ENCODE measurements around the gene SULT1C2. TPM values are rescaled to one million over a fixed set of nuclear protein-coding genes. Genes with fewer than 3 reads are reported as not detected.

Gene SULT1C2
- total and polyA plus RNA-seq, 2 donors (not counting 1 experiment from before 2014, with no cell fraction given) = not detected

DNA sequence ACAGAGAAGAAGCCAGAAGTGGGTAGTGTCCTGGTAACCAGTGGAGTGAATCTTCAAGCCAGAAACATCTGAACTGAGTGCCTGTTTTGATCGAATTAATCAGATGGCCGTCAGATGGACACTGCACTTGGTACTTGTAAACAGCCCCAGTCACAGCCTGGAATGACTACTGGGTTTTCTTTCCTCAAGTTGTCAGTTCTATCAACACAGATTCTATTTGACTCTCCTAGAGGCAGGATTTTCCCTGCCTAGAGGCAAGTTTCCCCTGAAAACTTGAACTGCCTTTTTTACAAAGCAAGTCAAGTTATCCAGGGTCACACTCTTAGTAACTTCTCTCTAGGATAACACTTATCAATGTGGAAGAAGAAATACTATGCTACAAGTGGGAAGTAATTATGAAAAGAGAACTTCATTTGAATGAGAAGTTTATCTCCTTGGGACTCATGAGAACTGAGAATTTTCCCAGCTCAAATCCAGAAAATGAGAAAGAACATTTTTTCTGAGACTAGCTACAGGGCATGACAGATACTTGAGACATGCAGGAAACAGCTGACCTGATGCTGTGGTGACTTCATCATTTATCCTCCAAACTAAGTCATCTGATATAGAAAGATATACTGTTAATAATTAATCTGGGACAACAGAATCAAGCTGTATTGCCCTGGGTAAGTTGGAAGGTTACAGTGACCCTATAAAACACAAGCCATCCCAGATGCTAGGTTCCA is 36.0 kb downstream of the SULT1C2 start:
- Mint-ChIP-seq H3K9me3 (ENCODE audit: insufficient read depth) (no peaks in the 10 kb centered on the region), H3K4me3 (no peak overlapping the region), H3K27ac (no peak overlapping the region), H3K4me1 (no peaks in the 10 kb centered on the region), H3K27me3 (peaks cover 12% of the 10 kb centered on the region)
- WGBS (ENCODE audit: insufficient coverage) = 94% methylated on average over 2 of the region's 2 CpGs
- intact Hi-C loops (cut with micrococcal nuclease) = no loop called here
- H3K79me2 ChIP-seq (ENCODE audit: control insufficient read depth, insufficient read depth, low read length) = no peaks in the 10 kb centered on the region
- no peak overlapping the region for H3K4me2 ChIP-seq (replicated peaks; ENCODE audit: low read depth, low read length, poor library complexity, severe bottlenecking)
- no peak overlapping the region for H3K27ac ChIP-seq (ENCODE audit: low read length in 2 of 2)
- TF ChIP-seq, protein P1, sequence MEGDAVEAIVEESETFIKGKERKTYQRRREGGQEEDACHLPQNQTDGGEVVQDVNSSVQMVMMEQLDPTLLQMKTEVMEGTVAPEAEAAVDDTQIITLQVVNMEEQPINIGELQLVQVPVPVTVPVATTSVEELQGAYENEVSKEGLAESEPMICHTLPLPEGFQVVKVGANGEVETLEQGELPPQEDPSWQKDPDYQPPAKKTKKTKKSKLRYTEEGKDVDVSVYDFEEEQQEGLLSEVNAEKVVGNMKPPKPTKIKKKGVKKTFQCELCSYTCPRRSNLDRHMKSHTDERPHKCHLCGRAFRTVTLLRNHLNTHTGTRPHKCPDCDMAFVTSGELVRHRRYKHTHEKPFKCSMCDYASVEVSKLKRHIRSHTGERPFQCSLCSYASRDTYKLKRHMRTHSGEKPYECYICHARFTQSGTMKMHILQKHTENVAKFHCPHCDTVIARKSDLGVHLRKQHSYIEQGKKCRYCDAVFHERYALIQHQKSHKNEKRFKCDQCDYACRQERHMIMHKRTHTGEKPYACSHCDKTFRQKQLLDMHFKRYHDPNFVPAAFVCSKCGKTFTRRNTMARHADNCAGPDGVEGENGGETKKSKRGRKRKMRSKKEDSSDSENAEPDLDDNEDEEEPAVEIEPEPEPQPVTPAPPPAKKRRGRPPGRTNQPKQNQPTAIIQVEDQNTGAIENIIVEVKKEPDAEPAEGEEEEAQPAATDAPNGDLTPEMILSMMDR (IDR thresholded peaks at IDR 0.05) = no peak
- no peak for TF ChIP-seq EZH2 (IDR thresholded peaks at IDR 0.05; ENCODE audit: borderline replicate concordance, insufficient read depth, low read depth, low read length, poor library complexity, severe bottlenecking)
- no peaks in the 10 kb centered on the region for H4K20me1 ChIP-seq (ENCODE audit: control insufficient read depth, insufficient read depth, low read length, poor library complexity, severe bottlenecking)
- no peak overlapping the region for H3K9ac ChIP-seq (ENCODE audit: low read length)
- ChIA-PET CTCF (interaction anchor here (1.1 kb wide), 1 partner anchor 259 kb away, joined by 3 read pairs; no protein-coding TSS in a partner anchor), POLR2A (no interaction called here)
- no peaks in the 10 kb centered on the region for H3K4me1 ChIP-seq (ENCODE audit: control insufficient read depth in 2 of 2, insufficient read depth in 2 of 2, low read length in 2 of 2)
- H3K27me3 ChIP-seq (replicated peaks in 1 of 4; ENCODE audit: control extremely low read depth in 1 of 4, control insufficient read depth in 3 of 4, insufficient read depth in 4 of 4, low read length in 3 of 4) = no peaks in the 10 kb centered on the region
- no peaks in the 10 kb centered on the region for H3K9me3 ChIP-seq (ENCODE audit: control extremely low read depth in 1 of 3, control insufficient read depth in 2 of 3, insufficient read depth in 1 of 3, low read length in 2 of 3)
- H3K36me3 ChIP-seq (replicated peaks in 1 of 2; ENCODE audit: control extremely low read depth in 1 of 2, control insufficient read depth in 1 of 2, extremely low read depth in 1 of 2, insufficient read depth in 2 of 2, low read length in 1 of 2) = no peaks in the 10 kb centered on the region
- no peak overlapping the region for H2AFZ ChIP-seq (ENCODE audit: insufficient read depth, low read depth, low read length, poor library complexity, severe bottlenecking)
- DNase-seq (no peak), ATAC-seq (ENCODE audit: low read depth) (no peak)
- H3K4me3 ChIP-seq (ENCODE audit: control extremely low read depth in 1 of 5, extremely low read depth in 1 of 5, insufficient read depth in 1 of 5, low read depth in 2 of 5, low read length in 4 of 5) = no peak overlapping the region

DNA sequence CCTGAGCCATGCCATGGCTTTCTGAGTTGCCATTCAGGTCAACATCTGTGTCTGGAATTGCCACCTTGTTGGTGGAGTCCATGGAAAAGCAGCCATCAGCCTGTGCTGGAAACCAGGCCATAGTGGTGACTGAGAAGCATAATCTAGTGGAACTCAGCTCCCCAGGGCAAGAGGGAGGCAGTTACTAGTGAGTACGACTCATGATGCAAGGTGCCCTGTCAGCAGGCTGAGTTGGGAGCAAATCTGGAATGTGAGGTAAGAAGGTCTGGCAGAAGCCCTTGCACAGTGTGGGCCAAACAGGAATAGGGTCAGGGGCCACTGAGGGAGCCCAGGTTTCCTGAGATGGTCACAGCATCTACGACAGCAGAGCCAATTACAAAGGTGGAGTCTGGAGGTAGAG is 37.1 kb downstream of the SULT1C2 start:
- Histone ChIP-seq H3K4me3 (ENCODE audit: control extremely low read depth in 1 of 5, extremely low read depth in 1 of 5, insufficient read depth in 1 of 5, low read depth in 2 of 5, low read length in 4 of 5) (no peak overlapping the region), H3K9me3 (ENCODE audit: control extremely low read depth in 1 of 3, control insufficient read depth in 2 of 3, insufficient read depth in 1 of 3, low read length in 2 of 3) (no peaks in the 10 kb centered on the region), H3K27ac (ENCODE audit: low read length in 2 of 2) (no peak overlapping the region), H3K27me3 (replicated peaks in 1 of 4; ENCODE audit: control extremely low read depth in 1 of 4, control insufficient read depth in 3 of 4, insufficient read depth in 4 of 4, low read length in 3 of 4) (no peaks in the 10 kb centered on the region), H3K9ac (ENCODE audit: low read length) (no peak overlapping the region), H2AFZ (ENCODE audit: insufficient read depth, low read depth, low read length, poor library complexity, severe bottlenecking) (no peak overlapping the region), H4K20me1 (ENCODE audit: control insufficient read depth, insufficient read depth, low read length, poor library complexity, severe bottlenecking) (no peaks in the 10 kb centered on the region), H3K36me3 (replicated peaks in 1 of 2; ENCODE audit: control extremely low read depth in 1 of 2, control insufficient read depth in 1 of 2, extremely low read depth in 1 of 2, insufficient read depth in 2 of 2, low read length in 1 of 2) (no peaks in the 10 kb centered on the region), H3K4me2 (replicated peaks; ENCODE audit: low read depth, low read length, poor library complexity, severe bottlenecking) (no peak overlapping the region), H3K4me1 (ENCODE audit: control insufficient read depth in 2 of 2, insufficient read depth in 2 of 2, low read length in 2 of 2) (no peaks in the 10 kb centered on the region), H3K79me2 (ENCODE audit: control insufficient read depth, insufficient read depth, low read length) (no peaks in the 10 kb centered on the region)
- ChIA-PET CTCF (no interaction called here), POLR2A (no interaction called here)
- ATAC-seq (ENCODE audit: low read depth) (no peak), DNase-seq (no peak)
- 87% methylated on average over 2 of the region's 2 CpGs for WGBS (ENCODE audit: insufficient coverage)
- intact Hi-C loops (cut with micrococcal nuclease) = no loop called here
- Mint-ChIP-seq H3K4me3 (no peak overlapping the region), H3K9me3 (ENCODE audit: insufficient read depth) (no peaks in the 10 kb centered on the region), H3K4me1 (no peaks in the 10 kb centered on the region), H3K27me3 (peaks cover 12% of the 10 kb centered on the region), H3K27ac (no peak overlapping the region)
- TF ChIP-seq, protein P1 (IDR thresholded peaks at IDR 0.05) = no peak
- no peak for TF ChIP-seq EZH2 (IDR thresholded peaks at IDR 0.05; ENCODE audit: borderline replicate concordance, insufficient read depth, low read depth, low read length, poor library complexity, severe bottlenecking)
